Measurements from ENCODE around the gene ERBIN.

- TF ChIP-seq CTCF (conservative IDR thresholded peaks at IDR 0.05): no peak
- TF ChIP-seq EZH2 (IDR thresholded peaks at IDR 0.05; ENCODE audit: low read depth): no peak
Observed at GRCh38 chr5:65992630-65993029, 66.3 kb downstream of the ERBIN start.

Measured in PC-9 (cell line).